K562 (cell line): ENCODE measurements around the gene BRAF.

Experiments used
- CREB1 ChIP-seq, 2 experiments: sonication (generic) in 1 of 2; formaldehyde crosslinking in 1 of 2; IDR thresholded peaks; 2 replicates each; pipeline versions ENCODE4 v1.6.1 to v1.8.0; 2012 to 2022; ENCODE audit warnings: inconsistent platforms in 1 of 2, mild to moderate bottlenecking in 1 of 2, missing genetic modification reagents in 1 of 2, moderate library complexity in 1 of 2
- SIN3A ChIP-seq, 2 experiments: fragments of 150-350 bp in 1 of 2; IDR thresholded peaks; 2 replicates each; pipeline ENCODE4 v1.6.1; 2011 to 2016; ENCODE audit warnings: borderline replicate concordance in 2 of 2, low read depth in 2 of 2, low read length in 2 of 2, mild to moderate bottlenecking in 2 of 2, moderate library complexity in 2 of 2; ENCODE audit not compliant: control insufficient read depth in 1 of 2
- TF ChIP-seq, protein P1 (sequence below): sonication (generic); formaldehyde crosslinking; IDR thresholded peaks from 2 replicates; pipeline ENCODE4 v1.5.0; 2020; ENCODE audit warnings: missing genetic modification reagents

DNA sequence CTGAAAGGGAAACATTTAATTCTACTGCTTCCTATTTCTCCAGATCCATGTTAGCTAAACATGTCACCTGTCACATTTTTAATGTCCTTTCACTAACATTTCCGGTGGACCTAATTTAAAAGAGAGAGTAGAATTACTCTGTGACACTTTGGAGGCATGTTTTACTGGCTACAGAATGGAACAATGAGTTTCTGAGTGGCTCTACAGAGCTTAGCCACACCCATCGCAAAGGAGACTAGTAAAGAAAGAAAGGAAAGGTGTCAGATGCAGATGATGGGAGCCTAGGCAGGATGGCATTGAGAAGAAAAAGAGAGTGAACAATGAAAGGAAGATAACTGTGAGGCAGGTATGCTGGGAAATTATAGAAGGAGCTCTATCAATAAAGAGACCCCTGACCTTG lies 192.3 kb downstream of the BRAF start:
- TF ChIP-seq, protein P1, sequence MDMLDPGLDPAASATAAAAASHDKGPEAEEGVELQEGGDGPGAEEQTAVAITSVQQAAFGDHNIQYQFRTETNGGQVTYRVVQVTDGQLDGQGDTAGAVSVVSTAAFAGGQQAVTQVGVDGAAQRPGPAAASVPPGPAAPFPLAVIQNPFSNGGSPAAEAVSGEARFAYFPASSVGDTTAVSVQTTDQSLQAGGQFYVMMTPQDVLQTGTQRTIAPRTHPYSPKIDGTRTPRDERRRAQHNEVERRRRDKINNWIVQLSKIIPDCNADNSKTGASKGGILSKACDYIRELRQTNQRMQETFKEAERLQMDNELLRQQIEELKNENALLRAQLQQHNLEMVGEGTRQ (CRISPR knock-in tag): no peak
- no peak for TF ChIP-seq SIN3A (IDR thresholded peaks at IDR 0.05; ENCODE audit: borderline replicate concordance in 2 of 2, control insufficient read depth in 1 of 2, low read depth in 2 of 2, low read length in 2 of 2)
- no peak for TF ChIP-seq CREB1 (IDR thresholded peaks at IDR 0.05)
- TF ChIP-seq CREB1 (CRISPR knock-in tag; IDR thresholded peaks at IDR 0.05): no peak
